Stimulated activated CD4-positive, alpha-beta T cell treated with anti-CD3 and anti-CD28 coated beads, Interleukin-2, amount 100 ng/mL, for 4 hours (primary cell): ENCODE data around the gene FAM181A.

Experiments
- DNase-seq: peaks from one replicate; pipeline ENCODE4 v3.0.0-alpha.2; 2020; ENCODE audit warnings: low read depth

FAM181A gene

DNA sequence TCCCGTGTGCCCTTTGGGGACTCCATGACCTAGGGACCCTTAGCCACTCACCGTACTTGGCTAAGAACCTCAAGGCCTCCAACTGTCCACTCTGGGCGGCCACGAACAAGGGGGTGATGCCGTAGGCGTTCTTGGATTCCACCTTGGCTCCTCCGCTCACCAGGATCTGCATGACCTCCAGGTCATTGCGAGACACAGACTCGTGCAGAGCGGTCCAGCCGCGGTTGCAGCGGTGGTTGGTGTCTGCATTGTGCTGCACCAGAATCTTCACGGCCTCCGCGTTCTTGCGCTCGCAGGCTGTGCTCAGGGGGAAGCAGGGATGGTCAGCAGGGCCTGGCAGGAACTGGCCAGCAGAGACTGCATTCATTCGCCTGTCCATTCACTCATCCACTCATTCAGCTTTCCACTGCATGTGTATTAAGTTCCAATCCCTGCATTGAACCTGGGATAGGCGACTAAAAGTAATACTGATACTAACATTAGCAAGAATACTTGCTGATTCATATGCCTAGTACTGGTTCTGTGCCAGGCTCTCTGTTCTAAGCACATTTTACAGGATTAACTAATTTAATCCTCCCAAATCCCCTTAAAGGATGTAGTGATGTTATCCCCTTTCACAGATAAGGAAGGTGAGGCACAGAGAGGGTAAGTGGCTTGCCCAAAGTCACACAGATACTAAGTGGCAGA lies 23.9 kb downstream of the FAM181A start:
- no peak for DNase-seq

DNA sequence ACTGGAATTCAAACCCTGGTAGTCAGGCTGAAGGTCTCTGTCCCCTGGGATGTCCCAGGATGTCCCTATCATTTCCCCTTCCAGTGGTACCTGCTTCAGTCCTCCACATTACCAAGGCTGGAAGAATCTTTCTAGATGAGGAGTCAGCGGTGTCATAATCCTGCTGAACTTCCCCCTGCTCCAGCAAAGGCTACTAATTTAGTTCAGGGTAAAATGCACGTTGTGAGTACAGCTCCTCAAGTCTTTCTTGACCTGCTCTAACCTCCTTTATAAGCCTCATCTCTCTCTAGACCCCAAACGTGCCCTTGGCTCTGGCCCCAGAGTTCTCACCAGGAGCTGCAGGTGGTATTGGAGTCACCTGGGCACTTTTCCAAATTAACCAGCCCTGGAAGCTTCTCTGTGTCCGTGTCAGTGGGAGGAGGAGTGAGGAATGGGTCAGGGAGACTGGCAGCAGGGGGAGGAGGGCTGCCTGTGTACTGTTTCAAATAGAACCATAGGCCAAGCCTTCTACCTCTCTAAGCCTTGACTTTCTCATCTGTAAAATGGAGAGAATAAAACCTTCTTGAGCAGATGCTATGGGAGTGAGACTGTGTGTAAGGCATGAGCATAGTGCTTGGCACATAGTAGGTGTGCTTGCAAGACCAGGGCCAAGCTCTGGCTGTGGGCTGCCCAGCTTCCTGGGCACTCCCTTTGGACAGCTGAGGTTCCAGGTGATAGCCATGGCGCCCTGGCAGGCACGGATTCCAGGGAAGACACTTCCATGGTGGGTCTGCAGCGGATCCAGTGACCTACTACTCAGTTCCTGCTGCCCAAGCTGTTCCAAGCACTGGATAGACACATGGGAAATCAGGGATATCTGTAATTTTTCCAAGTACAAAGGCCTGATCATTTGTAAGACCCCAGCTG lies 24.7 kb downstream of the FAM181A start:
- DNase-seq, result no peak

DNA sequence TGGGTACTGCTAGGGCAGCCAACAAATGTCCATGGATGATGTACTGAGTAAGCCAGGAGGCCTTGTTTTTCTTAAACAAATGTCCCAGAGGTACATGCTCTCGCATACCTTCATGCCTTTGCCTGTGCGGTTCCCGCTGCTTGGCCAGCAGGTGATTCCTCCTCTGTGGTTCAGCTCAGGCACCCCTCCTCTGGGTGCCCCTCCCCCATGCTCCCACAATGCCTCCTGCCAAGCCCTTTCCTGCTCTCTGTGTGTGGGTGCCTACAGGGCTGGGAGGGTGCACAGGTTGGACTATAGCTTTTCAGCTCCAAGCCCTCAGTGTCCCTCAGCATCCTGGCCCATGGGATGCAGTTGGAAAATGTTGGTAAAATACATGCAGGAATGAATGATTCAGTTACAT lies 25.7 kb downstream of the FAM181A start:
- DNase-seq, result no peak

DNA sequence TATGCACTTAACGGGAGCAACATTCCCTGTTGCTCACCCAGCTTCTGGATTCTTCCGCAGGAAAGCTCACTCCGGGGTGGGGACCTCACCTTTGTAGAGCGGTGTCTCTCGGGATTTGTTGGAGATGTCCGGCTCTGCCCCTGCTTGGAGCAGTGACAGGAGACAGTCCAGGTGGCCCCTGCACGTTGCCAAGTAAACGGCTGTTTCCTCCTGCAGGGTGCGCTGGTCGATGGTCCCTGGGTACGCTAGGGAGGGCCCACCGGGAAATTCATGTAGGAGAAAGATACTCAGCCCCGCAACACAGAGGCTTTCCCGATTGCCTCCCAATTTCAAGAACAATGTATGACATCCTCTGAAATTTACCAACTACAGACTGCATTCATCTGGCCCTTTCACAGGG lies 26.1 kb downstream of the FAM181A start:
- no peak for DNase-seq

DNA sequence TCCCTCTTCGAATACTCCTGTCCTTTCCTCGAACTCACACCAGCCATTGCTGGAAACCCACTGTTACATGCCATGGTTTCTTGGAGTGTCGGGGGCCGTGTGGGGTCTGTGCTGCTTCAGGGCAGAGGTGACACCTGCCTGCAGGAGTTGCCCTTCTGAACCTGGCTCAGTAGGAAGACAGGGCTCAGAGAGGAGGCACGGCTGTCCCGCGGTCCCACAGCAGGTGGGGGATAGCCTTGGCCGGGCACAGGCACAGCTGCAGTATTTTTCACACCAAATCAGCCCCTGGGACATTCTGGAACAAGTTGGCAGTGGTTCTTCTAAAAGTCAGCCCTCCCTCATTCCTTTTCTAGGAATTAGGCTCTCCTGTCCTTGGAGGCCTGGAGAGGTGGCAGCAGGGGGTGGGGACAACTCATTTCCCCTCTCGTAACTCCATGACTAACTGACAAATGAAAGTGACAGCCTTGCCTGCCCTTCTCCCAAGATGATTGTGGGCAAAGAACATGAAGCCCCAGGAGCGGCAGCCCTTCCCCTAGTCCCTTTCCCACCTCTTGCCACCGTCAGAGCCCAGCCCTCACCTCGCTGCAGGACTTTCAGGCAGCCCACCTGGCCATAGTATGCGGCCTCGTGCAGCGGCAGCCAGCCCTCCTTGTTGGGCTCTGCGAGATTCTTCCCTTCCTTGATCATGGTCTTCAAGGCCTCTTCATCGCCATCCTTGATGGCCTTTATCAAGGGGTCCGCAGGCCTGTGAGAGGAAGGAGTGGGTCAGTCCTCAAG lies 26.8 kb downstream of the FAM181A start:
- DNase-seq, result no peak

DNA sequence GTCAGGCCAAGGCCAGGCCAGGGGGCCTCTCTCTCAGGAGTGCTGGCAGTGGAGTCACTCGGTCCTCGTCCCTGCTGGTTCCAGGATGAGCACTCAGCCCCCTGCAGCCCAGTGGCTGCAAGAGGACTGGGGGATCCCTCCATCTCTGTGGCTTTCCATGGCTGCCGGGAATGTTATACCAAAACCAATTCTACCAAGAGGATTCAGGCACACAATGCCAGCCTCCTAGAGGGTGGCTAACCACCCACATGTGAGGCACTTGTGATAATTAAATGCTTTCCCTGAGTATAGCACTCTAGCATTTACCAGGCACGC lies 27.3 kb downstream of the FAM181A start:
- DNase-seq, result no peak

DNA sequence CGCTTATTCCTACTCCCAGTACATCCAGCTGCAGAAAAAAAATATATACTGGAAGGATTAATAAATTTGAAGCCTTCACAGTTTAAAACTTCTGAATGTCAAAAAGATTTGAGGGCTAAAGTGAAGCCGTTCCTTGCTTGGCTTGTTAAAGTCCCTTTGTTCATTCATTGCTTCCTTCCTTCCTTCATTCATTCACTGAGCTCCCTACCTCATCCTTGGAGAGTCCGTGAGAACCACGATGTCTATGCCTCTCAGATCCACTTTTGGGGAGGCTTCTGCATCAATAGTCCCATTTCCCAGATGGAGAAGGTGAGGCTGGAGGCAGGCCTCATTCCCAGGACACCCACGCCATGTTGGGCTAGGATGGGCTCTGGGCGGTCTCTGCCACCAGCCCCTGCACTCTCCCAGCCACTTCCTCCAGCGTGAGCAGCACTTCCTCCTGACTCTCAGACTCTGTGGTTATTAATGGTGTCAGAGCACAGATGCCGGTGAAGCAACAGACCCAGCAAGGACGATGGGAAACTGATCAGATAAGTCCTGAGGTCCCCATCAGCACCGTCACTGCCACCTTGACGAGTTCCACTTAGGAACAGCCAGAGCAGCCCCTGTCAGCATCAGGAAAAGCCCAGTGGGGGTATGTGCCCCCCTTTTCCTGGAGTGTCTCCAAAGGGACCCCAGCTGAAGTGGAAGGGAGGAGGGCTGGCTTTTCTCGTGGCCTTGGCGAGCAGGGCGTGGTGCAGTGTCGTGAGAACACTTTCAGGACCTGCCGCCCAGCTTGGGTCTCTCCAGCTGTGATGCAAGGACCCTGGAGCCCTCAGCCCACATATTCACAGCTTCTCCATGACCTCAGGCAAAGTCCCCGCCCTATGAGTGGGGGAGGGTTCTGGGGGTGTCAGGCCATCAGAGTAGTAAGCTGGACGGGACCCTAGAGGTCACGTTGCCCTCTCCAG lies 28.0 kb downstream of the FAM181A start:
- no peak for DNase-seq

DNA sequence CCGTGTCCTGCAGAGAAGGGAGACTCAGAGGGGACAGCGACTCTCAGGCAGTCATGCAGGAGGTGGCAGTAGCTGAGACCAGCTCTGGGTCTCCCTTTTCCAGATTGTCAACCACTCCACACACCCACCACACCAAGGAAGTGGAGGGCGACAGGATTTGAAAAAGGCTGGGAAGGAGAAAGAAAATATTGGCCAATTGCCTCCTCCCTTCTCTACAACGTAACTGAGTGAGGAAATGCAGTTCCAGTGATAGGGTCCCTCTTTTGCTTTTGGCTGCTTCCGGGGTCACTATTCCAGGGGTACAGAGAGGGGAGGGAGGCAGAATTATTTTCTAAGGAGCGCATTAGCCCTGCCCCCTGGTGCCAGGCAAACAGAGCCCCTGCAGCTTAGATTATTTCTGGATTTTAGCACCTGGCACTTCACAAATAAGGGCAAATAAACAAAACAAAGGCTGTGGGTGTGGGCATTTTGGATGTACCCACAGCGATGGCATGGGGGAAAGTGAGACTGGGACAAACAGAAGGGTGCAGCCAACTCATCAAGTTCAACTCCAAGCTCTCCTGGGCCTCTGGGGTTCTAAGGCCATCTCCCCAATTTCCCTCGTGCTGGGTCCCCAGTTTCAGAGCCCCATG lies 28.8 kb downstream of the FAM181A start:
- no peak for DNase-seq

DNA sequence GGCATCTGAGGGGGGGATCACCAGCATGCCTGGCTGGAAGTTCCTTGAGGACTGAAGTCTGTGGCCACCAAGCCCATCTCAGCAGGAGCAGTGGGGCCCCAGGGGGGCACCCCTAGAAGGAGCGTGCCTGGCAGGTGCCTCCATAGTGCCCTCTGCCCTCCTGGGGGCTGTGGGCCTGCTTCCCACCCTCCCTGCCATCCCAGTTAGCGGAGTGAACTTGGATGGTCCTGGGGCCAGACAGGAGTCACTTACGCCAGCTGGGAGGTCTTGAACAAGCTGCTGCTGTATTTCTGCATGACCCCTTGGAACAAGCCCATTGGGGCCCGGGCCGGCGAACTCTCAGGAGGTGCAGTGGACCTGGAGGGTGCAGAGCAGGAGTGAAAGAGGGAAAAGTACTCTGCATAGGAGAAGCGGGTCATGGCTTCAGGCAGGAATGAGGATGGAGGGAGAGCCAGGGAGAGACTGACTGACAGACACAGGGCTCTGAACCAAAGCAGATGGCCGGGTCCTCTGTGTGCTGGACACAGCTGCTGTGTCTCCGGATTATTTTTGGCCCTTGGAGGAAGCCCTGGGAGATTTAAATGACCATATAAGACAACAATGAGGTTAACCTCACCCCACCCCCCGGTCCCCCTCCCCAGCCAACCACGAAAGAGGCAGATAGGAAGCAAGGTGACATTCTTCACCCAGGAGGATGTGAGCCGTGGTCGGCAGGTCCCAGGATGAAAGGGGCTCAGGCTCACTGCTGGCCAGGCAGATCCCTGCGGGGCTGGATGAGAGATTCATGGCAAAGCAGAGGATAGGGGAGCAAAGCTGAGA lies 29.6 kb downstream of the FAM181A start:
- DNase-seq, result no peak

DNA sequence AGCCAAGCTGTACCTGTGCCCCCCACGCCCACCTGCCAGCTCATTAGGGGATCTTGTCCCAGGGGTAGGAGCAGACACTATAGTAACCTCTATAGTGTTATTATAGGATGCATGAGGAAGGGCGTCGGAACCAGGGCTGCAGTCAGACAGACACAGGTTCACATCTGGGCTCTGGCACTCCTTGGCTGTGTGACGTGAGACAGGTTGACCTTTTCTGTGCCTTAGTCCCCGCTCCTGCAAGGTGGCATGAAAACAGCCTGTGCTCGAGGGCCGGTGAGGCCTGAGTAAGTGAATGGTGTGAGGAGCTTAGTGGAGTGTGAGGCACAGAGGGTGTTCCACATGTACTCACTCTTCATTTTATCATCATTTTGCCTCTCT lies 30.2 kb downstream of the FAM181A start:
- no peak for DNase-seq

DNA sequence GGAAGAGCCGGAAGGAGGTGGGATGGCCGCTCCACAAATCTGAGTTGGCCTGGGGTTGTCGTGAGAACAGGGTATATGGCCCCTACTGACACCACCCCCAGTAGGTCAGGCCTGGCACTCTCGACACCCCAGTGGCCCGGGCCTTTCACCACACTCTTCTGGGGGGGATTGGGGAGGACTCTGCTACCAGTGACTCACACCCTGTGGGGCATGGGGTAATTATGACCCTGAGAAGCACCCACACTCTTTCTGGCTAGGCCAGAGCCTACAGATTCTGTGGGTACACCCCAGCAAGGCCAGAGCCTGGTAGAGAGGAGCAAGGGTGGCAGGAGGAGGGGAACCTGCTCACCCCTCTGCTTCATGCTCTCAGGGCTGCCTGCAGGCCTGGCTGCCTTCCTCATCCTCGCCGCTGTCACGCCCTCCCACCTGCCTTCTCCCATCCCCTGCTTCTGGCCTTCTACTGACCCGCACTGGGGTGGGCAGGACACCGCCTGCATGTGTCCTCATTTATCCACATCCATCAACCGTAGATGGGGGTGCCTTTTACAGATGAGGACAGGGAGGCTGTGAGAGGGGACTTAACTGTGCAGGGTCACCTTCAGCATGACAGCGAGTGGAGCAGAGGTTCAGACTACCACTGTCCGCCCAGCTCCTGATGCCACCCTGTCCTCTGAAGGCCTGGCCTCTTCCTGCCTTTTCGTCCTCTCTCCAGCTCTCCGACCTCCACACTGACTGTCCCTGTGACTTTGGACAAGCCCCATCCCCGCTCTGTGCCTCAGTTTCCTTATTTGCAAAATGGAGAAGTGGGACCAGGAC lies 30.8 kb downstream of the FAM181A start:
- no peak for DNase-seq

DNA sequence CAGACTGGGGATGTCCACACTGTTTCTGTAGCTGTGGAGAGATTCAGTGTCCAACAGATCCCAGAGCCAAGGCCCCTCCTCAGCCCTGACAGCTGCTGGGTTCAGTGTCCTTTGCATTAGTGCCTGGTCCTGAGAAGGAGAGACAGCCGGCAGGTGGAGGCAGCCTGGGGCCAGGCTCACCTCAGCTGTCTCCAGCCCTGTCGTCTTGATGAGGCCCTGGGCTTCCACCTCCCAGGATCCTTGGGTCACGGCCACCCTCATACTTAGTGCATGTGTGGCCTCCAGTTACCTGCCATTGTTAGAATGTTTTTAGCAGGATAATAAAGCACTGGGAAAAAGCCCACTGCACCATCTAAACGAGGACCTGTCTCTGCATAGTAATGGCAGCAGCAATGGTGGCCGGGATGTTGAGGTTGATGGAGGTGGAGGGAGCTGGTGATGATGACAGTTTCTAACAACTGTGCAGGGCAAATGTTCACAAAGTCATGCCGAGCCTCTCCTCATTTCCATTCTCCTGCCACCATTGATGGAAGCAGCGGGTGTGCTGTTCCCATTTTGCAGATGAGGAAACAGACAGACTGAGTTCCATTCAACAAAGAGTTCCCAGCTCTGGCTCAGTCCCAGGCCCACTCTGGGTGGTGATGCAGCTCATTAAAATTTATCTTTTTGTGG lies 31.6 kb downstream of the FAM181A start:
- DNase-seq, result no peak

DNA sequence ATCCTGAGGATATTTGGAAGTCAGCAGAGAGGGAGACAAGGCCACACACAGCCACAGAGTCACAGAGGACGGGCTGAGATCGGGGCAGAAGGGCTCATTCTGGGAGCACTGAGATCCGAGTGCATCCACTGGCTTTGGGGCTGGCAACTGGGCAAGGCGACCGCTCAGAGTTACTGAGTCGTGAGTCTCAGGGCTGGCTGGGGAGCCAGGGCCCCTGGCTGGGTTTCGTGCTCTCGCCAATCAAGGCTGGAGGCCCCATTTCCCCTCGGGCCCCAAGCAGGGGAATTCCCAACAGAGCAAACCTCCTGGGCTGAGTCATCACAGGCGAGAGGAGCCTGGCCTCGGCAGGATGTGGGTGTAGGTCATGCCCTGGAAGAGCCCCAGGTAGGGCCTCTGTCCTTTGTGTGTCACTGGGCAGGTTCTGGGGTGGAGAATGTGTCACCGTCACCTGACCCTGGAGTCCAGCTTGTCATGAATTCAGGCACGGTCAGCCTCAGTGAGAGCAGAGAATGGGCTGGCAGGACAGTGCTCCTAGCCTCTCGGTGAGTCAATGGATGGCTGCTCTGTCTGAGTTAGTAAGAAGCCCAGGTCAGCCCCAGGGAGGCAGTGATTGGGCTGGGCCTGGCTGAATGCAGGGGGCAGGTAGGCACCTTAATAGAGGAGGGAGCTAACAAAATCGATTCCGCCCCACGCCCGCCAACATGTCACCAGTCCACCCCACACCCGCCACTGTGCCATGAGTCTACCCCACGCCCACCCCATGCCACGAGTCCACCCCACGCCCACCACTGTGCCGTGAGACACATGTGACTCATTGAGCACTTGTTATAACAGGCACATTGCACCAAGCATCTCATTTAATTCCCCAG lies 32.3 kb downstream of the FAM181A start:
- DNase-seq, result peak; percentile 88

DNA sequence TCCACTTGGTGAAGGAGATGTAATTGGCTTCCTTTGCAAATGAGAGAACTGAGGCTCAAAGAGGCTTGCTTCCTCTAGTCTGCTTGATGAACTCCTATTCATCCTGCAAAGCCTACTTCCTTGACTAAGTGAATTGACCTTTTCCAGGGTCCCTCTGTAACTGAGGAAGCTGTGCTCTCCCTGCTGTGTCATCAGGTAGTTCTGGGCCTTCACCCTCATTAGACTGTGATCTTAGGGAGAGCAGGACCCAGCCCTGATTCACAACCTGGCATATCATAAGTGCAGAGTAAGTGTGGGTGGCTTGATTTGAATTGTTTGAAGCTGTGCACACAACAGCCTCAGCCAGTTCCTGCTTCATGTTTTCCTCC lies 32.9 kb downstream of the FAM181A start:
- no peak for DNase-seq

DNA sequence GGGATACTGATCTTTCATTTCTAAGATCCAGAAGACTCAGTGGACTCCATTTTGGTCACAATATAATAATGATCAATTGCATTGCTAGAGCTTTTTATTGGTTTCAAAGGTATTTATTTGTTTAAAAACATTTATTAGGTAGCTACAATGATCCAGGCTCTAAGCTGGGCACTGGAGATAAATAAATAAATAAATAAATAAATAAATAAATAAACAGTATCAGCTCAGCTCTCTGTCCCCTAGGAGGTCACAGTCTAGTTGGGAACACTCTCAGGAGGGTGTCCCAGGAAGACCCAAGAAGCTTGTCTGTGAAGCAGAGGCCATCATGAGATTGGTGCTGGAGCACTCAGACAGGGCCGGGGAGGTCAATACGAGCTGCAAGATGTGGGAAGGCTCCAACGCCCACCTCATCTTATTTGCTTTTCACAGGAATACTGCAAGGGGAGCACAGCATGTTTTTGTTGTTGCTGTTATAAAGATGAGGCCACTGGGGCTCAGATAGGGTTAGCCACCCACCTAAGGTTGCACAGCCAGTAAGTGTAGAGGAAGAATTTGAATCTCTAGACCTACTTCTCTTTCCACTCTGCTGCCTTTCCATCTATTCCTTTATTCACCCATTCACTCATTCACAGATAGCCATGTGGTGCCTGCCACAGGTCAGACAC lies 33.8 kb downstream of the FAM181A start:
- no peak for DNase-seq

DNA sequence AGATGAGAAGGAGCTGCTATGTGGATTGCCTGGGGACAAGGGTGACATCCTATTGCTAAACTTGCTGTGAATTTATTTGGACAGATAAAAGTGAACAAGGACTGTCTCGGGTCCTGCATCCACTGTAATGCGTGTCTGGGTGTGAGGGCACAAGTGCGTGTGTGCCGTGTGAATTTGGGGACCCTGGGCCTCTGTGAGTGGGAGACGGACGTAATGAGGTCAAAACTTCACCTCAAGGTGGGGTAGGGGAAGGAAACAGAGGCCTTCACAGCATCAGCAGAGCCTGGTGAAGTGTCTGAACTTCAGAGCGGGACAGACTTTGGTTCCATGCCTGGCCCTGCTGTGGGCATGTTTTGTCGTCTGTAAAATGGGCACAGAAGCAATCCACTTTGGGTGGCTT lies 34.5 kb downstream of the FAM181A start:
- DNase-seq, result no peak
